ENCODE data around the gene WDR4.
"Not testable (repeated sequence)": the region's sequence is repeated elsewhere in the genome, so short reads cannot be mapped to it uniquely, and the experiment has no call there.

The WDR4 gene

GRCh38 chr21:42851812-42852665 is 27.3 kb downstream of the WDR4 start:
- no peak for DNase-seq

- DNase-seq, result peak in 1 of 5 donors; percentile 23
These were observed 28.4 kb downstream of the WDR4 start for GRCh38 chr21:42850866-42851391.

- DNase-seq, result no peak
These were observed 28.9 kb downstream of the WDR4 start for GRCh38 chr21:42850463-42850862.

GRCh38 chr21:42849759-42850412 is 29.5 kb downstream of the WDR4 start:
- no peak for DNase-seq

GRCh38 chr21:42848932-42849758 is 30.2 kb downstream of the WDR4 start:
- no peak for DNase-seq

- DNase-seq, result not testable (repeated sequence)
These were observed 31.0 kb downstream of the WDR4 start for GRCh38 chr21:42848144-42848931.

GRCh38 chr21:42847726-42848125 is 31.6 kb downstream of the WDR4 start:
- no peak for DNase-seq

GRCh38 chr21:42847051-42847707 is 32.2 kb downstream of the WDR4 start:
- no peak for DNase-seq

- DNase-seq, result no peak
These were observed 33.1 kb downstream of the WDR4 start for GRCh38 chr21:42846221-42846620.

- no peak for DNase-seq
These were observed 33.9 kb downstream of the WDR4 start for GRCh38 chr21:42845296-42845965.

- no peak for DNase-seq
These were observed 34.8 kb downstream of the WDR4 start for GRCh38 chr21:42844411-42845113.

- no peak for DNase-seq
These were observed 36.3 kb downstream of the WDR4 start for GRCh38 chr21:42843056-42843455.

- not testable (repeated sequence) for DNase-seq
These were observed 37.3 kb downstream of the WDR4 start for GRCh38 chr21:42841916-42842655.

GRCh38 chr21:42841156-42841915 is 38.0 kb downstream of the WDR4 start:
- no peak for DNase-seq

GRCh38 chr21:42840411-42841155 is 38.8 kb downstream of the WDR4 start:
- no peak for DNase-seq

GRCh38 chr21:42839271-42840231 is 39.8 kb downstream of the WDR4 start:
- DNase-seq, result no peak

GRCh38 chr21:42838212-42838690 is 41.1 kb downstream of the WDR4 start:
- not testable (repeated sequence) for DNase-seq

Data from T-helper 1 cell (primary cell).